ENCODE results near the gene HEATR5B. TPM values are rescaled to one million over a fixed set of nuclear protein-coding genes. Genes with fewer than 3 reads are reported as not detected.

HEATR5B gene
- total and polyA plus RNA-seq, 7 donors: 3.0 to 6.9 (median 5.4) TPM

- DNase-seq: no peak
- H3K4me3 ChIP-seq: no peak overlapping the region
- no peaks in the 10 kb centered on the region for H3K27me3 ChIP-seq (ENCODE audit: insufficient read depth in 3 of 3, low read length in 2 of 3)
- WGBS, 3 donors: 51 to 64% (median 54%) methylated on average over 3 of the region's 3 CpGs
- H3K9me3 ChIP-seq: no peaks in the 10 kb centered on the region
- H3K27ac ChIP-seq: no peak overlapping the region
- intact Hi-C loops (cut with DNase I): loop anchor here in 1 of 2 donors (5.0 kb wide), 1 partner anchor 152 kb away; the partner anchor contains the start of genes CEBPZ and NDUFAF7
- ATAC-seq: no peak
- H3K36me3 ChIP-seq (ENCODE audit: insufficient read depth in 1 of 2, low read depth in 1 of 2): peaks cover 5 to 71% of the 10 kb centered on the region in 2 donors
- TF ChIP-seq CTCF (IDR thresholded peaks at IDR 0.05): no peak
- peaks cover 17% of the 10 kb centered on the region for H3K4me1 ChIP-seq
These were observed 3.5 kb downstream of the HEATR5B start for GRCh38 chr2:37080689-37081088.

GRCh38 chr2:37080266-37080665 lies 3.9 kb downstream of the HEATR5B start:
- WGBS, 3 donors: 69 to 74% (median 72%) methylated on average over 2 of the region's 2 CpGs
- H3K4me3 ChIP-seq: no peak overlapping the region
- H3K9me3 ChIP-seq: no peaks in the 10 kb centered on the region
- H3K27ac ChIP-seq: no peak overlapping the region
- DNase-seq (no peak), ATAC-seq (no peak)
- intact Hi-C loops (cut with DNase I): loop anchor here in 1 of 2 donors (5.0 kb wide), 1 partner anchor 152 kb away; the partner anchor contains the start of genes CEBPZ and NDUFAF7
- no peak for TF ChIP-seq CTCF (IDR thresholded peaks at IDR 0.05)
- no peaks in the 10 kb centered on the region for H3K27me3 ChIP-seq (ENCODE audit: insufficient read depth in 3 of 3, low read length in 2 of 3)
- H3K36me3 ChIP-seq (ENCODE audit: insufficient read depth in 1 of 2, low read depth in 1 of 2): peaks cover 5 to 75% of the 10 kb centered on the region in 2 donors
- H3K4me1 ChIP-seq: peaks cover 17% of the 10 kb centered on the region

DNA sequence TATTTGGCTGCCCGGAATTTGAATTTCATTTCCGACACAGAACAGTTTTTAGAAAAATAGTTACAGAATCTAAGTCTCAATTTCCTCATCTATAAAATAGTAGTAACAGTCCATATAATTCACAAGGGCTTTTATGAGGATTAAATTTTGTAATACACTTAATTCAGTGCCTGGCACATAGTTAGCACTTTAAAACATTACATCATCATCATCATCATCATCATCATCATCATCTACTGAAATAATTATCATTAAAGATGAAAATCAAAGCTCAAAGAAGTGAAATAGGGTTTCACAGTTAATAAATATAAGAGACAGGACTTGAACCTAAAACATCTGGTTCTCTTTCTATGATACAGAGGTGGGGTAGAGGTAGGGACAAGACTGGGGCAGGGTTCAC lies 13.2 kb downstream of the HEATR5B start:
- Histone ChIP-seq H3K27me3 (ENCODE audit: insufficient read depth in 3 of 3, low read length in 2 of 3) (no peaks in the 10 kb centered on the region), H3K9me3 (no peaks in the 10 kb centered on the region), H3K36me3 (ENCODE audit: insufficient read depth in 1 of 2, low read depth in 1 of 2) (peaks cover 0 to 90% of the 10 kb centered on the region in 2 donors), H3K4me1 (no peaks in the 10 kb centered on the region), H3K4me3 (no peak overlapping the region), H3K27ac (no peak overlapping the region)
- DNase-seq (no peak), ATAC-seq (no peak)
- WGBS, 3 donors: 97 to 100% (median 100%) methylated on average over 2 of the region's 2 CpGs
- no peak for TF ChIP-seq CTCF (IDR thresholded peaks at IDR 0.05)
- intact Hi-C loops (cut with DNase I): no loop called here

DNA sequence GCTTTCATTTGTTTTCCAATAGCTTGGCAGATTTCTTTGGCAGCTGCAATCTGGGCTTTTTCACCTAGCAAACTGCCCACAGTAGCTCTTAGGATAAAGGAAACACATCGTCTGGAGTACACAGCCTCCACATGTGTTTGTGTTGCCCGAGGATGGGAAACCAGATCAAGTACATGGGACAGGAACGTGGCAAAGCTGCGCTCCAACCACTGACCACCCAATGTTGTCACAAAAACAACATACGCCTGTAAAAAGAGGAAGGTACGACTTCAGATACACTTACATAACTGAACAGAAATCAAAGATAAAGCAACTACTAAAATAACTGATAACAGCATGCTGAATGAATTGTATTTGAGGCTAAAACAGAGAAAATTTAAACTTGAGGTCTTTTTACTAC lies 15.5 kb downstream of the HEATR5B start:
- H3K36me3 ChIP-seq (ENCODE audit: insufficient read depth in 1 of 2, low read depth in 1 of 2): peaks cover 0 to 90% of the 10 kb centered on the region in 2 donors
- intact Hi-C loops (cut with DNase I): loop anchor here in 1 of 2 donors (5.0 kb wide), 1 partner anchor 149 kb away; no protein-coding TSS in a partner anchor

More for the DNA sequence above, 15.5 kb downstream of the HEATR5B start:
- no peaks in the 10 kb centered on the region for H3K27me3 ChIP-seq (ENCODE audit: insufficient read depth in 3 of 3, low read length in 2 of 3)
- no peak overlapping the region for H3K27ac ChIP-seq
- WGBS, 3 donors: 85 to 87% (median 86%) methylated on average over 6 of the region's 6 CpGs
- no peaks in the 10 kb centered on the region for H3K9me3 ChIP-seq
- no peak for DNase-seq
- ATAC-seq: no peak
- H3K4me3 ChIP-seq: no peak overlapping the region
- H3K4me1 ChIP-seq: no peaks in the 10 kb centered on the region
- no peak for TF ChIP-seq CTCF (IDR thresholded peaks at IDR 0.05)

Data from psoas muscle (tissue), 8 donors.